Astrocyte (in vitro differentiated cells and primary cell): ENCODE data around the gene DEPP1. TPM values are rescaled to one million over a fixed set of nuclear protein-coding genes. Genes with fewer than 3 reads are reported as not detected.

Source experiments
- DNase-seq: peaks from one replicate; pipeline ENCODE4 v3.0.0-alpha.2; 2010; ENCODE audit warnings: low read depth
- FAIRE-seq: peaks from 2 replicates; lab custom pipeline; 2011; peaks lifted over from hg19 to GRCh38; lab: Jason Lieb, UNC
- H2AFZ ChIP-seq: 2 replicates; pipeline ENCODE4 v1.6.0; 2012; ENCODE audit warnings: low read depth, low read length, inconsistent platforms
- H3K27ac ChIP-seq: 2 replicates; pipeline ENCODE4 v1.5.1; 2011; ENCODE audit warnings: low read depth, low read length, inconsistent platforms
- H3K27me3 ChIP-seq: 2 replicates; pipeline ENCODE4 v1.6.0; 2011; ENCODE audit warnings: low read length, inconsistent platforms; ENCODE audit not compliant: insufficient read depth
- H3K36me3 ChIP-seq: 2 replicates; pipeline ENCODE4 v1.5.1; 2011; ENCODE audit warnings: low read length, inconsistent platforms; ENCODE audit not compliant: insufficient read depth
- H3K4me1 ChIP-seq: 2 replicates; pipeline ENCODE4 v1.5.1; 2011; ENCODE audit warnings: low read length, inconsistent platforms; ENCODE audit not compliant: insufficient read depth
- H3K4me2 ChIP-seq: 2 replicates; pipeline ENCODE4 v1.6.0; 2012; ENCODE audit warnings: low read length, inconsistent platforms
- H3K4me3 ChIP-seq: 2 replicates; pipeline ENCODE4 v1.5.1; 2011; ENCODE audit warnings: low read depth, mild to moderate bottlenecking, low read length, inconsistent platforms; ENCODE audit not compliant: insufficient read depth
- H3K79me2 ChIP-seq: 2 replicates; pipeline ENCODE4 v1.6.0; 2012; ENCODE audit warnings: mild to moderate bottlenecking, low read length, inconsistent platforms; ENCODE audit not compliant: insufficient read depth
- H3K9ac ChIP-seq: 2 replicates; pipeline ENCODE4 v1.6.0; 2012; ENCODE audit warnings: mild to moderate bottlenecking, low read length, inconsistent platforms
- H3K9me3 ChIP-seq: 2 replicates; pipeline ENCODE4 v1.5.1; 2012; ENCODE audit warnings: low read depth, mild to moderate bottlenecking, low read length, inconsistent platforms; ENCODE audit not compliant: insufficient read depth
- H4K20me1 ChIP-seq: 2 replicates; pipeline ENCODE4 v1.6.0; 2012; ENCODE audit warnings: low read length, inconsistent platforms; ENCODE audit not compliant: insufficient read depth
- H3K27ac Mint-ChIP-seq: one replicate; pipeline ENCODE4 v1.8.0; 2021; ENCODE audit warnings: mild to moderate bottlenecking, mixed read lengths; ENCODE audit not compliant: unreplicated experiment
- H3K27me3 Mint-ChIP-seq: one replicate; pipeline ENCODE4 v1.8.0; 2021; ENCODE audit warnings: low read depth, mixed read lengths; ENCODE audit not compliant: unreplicated experiment
- H3K36me3 Mint-ChIP-seq: one replicate; pipeline ENCODE4 v1.8.0; 2021; ENCODE audit warnings: low read depth, mixed read lengths; ENCODE audit not compliant: unreplicated experiment
- H3K4me1 Mint-ChIP-seq: one replicate; pipeline ENCODE4 v1.8.0; 2021; ENCODE audit warnings: low read depth, mixed read lengths; ENCODE audit not compliant: unreplicated experiment
- H3K4me3 Mint-ChIP-seq: one replicate; pipeline ENCODE4 v1.8.0; 2021; ENCODE audit warnings: mild to moderate bottlenecking, moderate library complexity, mixed read lengths; ENCODE audit not compliant: unreplicated experiment
- H3K9me3 Mint-ChIP-seq: one replicate; pipeline ENCODE4 v1.8.0; 2021; ENCODE audit warnings: mild to moderate bottlenecking, mixed read lengths; ENCODE audit not compliant: unreplicated experiment
- CTCF ChIP-seq: IDR thresholded peaks from 2 replicates; pipeline ENCODE4 v1.5.1; 2011; ENCODE audit warnings: low read depth, mild to moderate bottlenecking, inconsistent platforms, low read length, moderate library complexity; ENCODE audit not compliant: insufficient read depth
- EZH2 ChIP-seq: IDR thresholded peaks from 2 replicates; pipeline ENCODE4 v1.6.1; 2012; ENCODE audit warnings: mild to moderate bottlenecking, low read length, inconsistent platforms; ENCODE audit not compliant: insufficient read depth
- total RNA-seq: library from RNA; stranded (reverse); gene quantifications from 2 replicates; pipeline ENCODE4 v1.2.1, GENCODE V29; 2021

DEPP1 gene
- total RNA-seq, 1 donor from 2014 or later = 6.6 TPM

GRCh38 chr10:44958196-44958897 lies 20.3 kb downstream of the DEPP1 start:
- Histone ChIP-seq H3K9ac (peak overlapping the region; percentile 90), H3K79me2 (no peaks in the 10 kb centered on the region), H3K27ac (peak overlapping the region; percentile 83), H3K4me1 (peaks cover 19% of the 10 kb centered on the region), H3K4me2 (peak overlapping the region; percentile 95), H2AFZ (no peak overlapping the region), H3K27me3 (no peaks in the 10 kb centered on the region), H3K36me3 (no peaks in the 10 kb centered on the region), H3K4me3 (peak overlapping the region; percentile 74), H4K20me1 (no peaks in the 10 kb centered on the region), H3K9me3 (no peaks in the 10 kb centered on the region)
- H3K4me3 Mint-ChIP-seq = peak overlapping the region; percentile 92
- TF ChIP-seq EZH2 (no peak), CTCF (no peak)
- peak; percentile 83 for DNase-seq
- H3K9me3 Mint-ChIP-seq = peaks cover 3% of the 10 kb centered on the region
- H3K27me3 Mint-ChIP-seq = no peaks in the 10 kb centered on the region
- H3K4me1 Mint-ChIP-seq = peaks cover 52% of the 10 kb centered on the region
- peak overlapping the region; percentile 89 for H3K27ac Mint-ChIP-seq
- no peak for FAIRE-seq
- H3K36me3 Mint-ChIP-seq = peaks cover 17% of the 10 kb centered on the region

- Mint-ChIP-seq H3K4me3 (peak overlapping the region; percentile 27), H3K4me1 (peaks cover 53% of the 10 kb centered on the region), H3K27ac (no peak overlapping the region), H3K27me3 (no peaks in the 10 kb centered on the region), H3K9me3 (peaks cover 3% of the 10 kb centered on the region), H3K36me3 (peaks cover 17% of the 10 kb centered on the region)
- H3K79me2 ChIP-seq = no peaks in the 10 kb centered on the region
- no peaks in the 10 kb centered on the region for H3K27me3 ChIP-seq
- no peaks in the 10 kb centered on the region for H3K36me3 ChIP-seq
- no peak for DNase-seq
- H3K9ac ChIP-seq = no peak overlapping the region
- peak overlapping the region; percentile 6 for H3K4me2 ChIP-seq
- no peak overlapping the region for H3K4me3 ChIP-seq
- no peak for TF ChIP-seq CTCF
- TF ChIP-seq EZH2 = no peak
- H3K9me3 ChIP-seq = no peaks in the 10 kb centered on the region
- no peak overlapping the region for H2AFZ ChIP-seq
- H3K27ac ChIP-seq = no peak overlapping the region
- peaks cover 20% of the 10 kb centered on the region for H3K4me1 ChIP-seq
- no peak for FAIRE-seq
- H4K20me1 ChIP-seq = no peaks in the 10 kb centered on the region
Observed at GRCh38 chr10:44956717-44957706, 21.6 kb downstream of the DEPP1 start.
